Measurements from ENCODE around the gene OPCML.

The OPCML gene

GRCh38 chr11:132982772-132983640, 549.3 kb downstream of the OPCML start:
- no peaks in the 10 kb centered on the region for H3K27me3 ChIP-seq (ENCODE audit: control insufficient read depth in 1 of 2, insufficient read depth in 2 of 2, low read length in 2 of 2)
- H3K4me3 ChIP-seq (ENCODE audit: low read depth in 1 of 2, low read length in 2 of 2) = no peak overlapping the region
- no peaks in the 10 kb centered on the region for H3K4me1 ChIP-seq (ENCODE audit: control insufficient read depth in 1 of 2, insufficient read depth in 2 of 2, low read length in 2 of 2)
- H3K9ac ChIP-seq (ENCODE audit: low read depth in 1 of 2, low read length in 2 of 2) = no peak overlapping the region
- no peaks in the 10 kb centered on the region for H3K36me3 ChIP-seq (ENCODE audit: control insufficient read depth in 1 of 2, insufficient read depth in 2 of 2, low read length in 2 of 2)
- H3K27ac ChIP-seq (ENCODE audit: low read depth, low read length) = no peak overlapping the region
- no peaks in the 10 kb centered on the region for H3K9me3 ChIP-seq (ENCODE audit: control insufficient read depth in 1 of 2, low read length in 2 of 2)

GRCh38 chr11:132981131-132981956, 551.0 kb downstream of the OPCML start:
- no peaks in the 10 kb centered on the region for H3K9me3 ChIP-seq (ENCODE audit: control insufficient read depth in 1 of 2, low read length in 2 of 2)
- H3K27me3 ChIP-seq (ENCODE audit: control insufficient read depth in 1 of 2, insufficient read depth in 2 of 2, low read length in 2 of 2) = no peaks in the 10 kb centered on the region

GRCh38 chr11:132980670-132981069, 551.6 kb downstream of the OPCML start:
- Histone ChIP-seq H3K4me1 (ENCODE audit: control insufficient read depth in 1 of 2, insufficient read depth in 2 of 2, low read length in 2 of 2) (no peaks in the 10 kb centered on the region), H3K9me3 (ENCODE audit: control insufficient read depth in 1 of 2, low read length in 2 of 2) (no peaks in the 10 kb centered on the region), H3K27ac (ENCODE audit: low read depth, low read length) (no peak overlapping the region), H3K9ac (ENCODE audit: low read depth in 1 of 2, low read length in 2 of 2) (no peak overlapping the region), H3K4me3 (ENCODE audit: low read depth in 1 of 2, low read length in 2 of 2) (no peak overlapping the region), H3K36me3 (ENCODE audit: control insufficient read depth in 1 of 2, insufficient read depth in 2 of 2, low read length in 2 of 2) (no peaks in the 10 kb centered on the region), H3K27me3 (ENCODE audit: control insufficient read depth in 1 of 2, insufficient read depth in 2 of 2, low read length in 2 of 2) (no peaks in the 10 kb centered on the region)

More at GRCh38 chr11:132981131-132981956, 551.0 kb downstream of the OPCML start:
- no peak overlapping the region for H3K27ac ChIP-seq (ENCODE audit: low read depth, low read length)
- H3K4me3 ChIP-seq (ENCODE audit: low read depth in 1 of 2, low read length in 2 of 2) = no peak overlapping the region
- H3K9ac ChIP-seq (ENCODE audit: low read depth in 1 of 2, low read length in 2 of 2) = no peak overlapping the region
- no peaks in the 10 kb centered on the region for H3K4me1 ChIP-seq (ENCODE audit: control insufficient read depth in 1 of 2, insufficient read depth in 2 of 2, low read length in 2 of 2)
- no peaks in the 10 kb centered on the region for H3K36me3 ChIP-seq (ENCODE audit: control insufficient read depth in 1 of 2, insufficient read depth in 2 of 2, low read length in 2 of 2)

DNA sequence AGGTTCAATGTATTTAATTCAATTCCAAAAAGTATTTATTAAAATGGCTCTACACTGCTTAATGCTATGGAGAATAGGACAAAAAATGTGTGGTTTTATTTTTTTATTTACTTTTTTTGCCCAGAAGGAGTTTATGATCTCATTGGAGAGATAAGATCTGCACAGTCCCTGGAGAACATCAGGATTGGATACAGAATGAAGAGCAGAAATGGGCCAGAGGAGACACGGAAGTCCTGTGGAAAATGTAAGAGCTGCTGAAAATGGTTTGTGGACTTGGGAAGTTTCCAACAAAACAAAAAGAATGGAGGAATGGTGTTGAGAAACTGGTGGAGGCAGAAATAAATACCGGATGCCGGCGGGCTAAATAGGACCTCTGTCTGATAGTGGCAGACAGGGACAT, 554.6 kb downstream of the OPCML start:
- no peaks in the 10 kb centered on the region for H3K27me3 ChIP-seq (ENCODE audit: control insufficient read depth in 1 of 2, insufficient read depth in 2 of 2, low read length in 2 of 2)
- no peak overlapping the region for H3K4me3 ChIP-seq (ENCODE audit: low read depth in 1 of 2, low read length in 2 of 2)
- no peak overlapping the region for H3K9ac ChIP-seq (ENCODE audit: low read depth in 1 of 2, low read length in 2 of 2)
- no peaks in the 10 kb centered on the region for H3K36me3 ChIP-seq (ENCODE audit: control insufficient read depth in 1 of 2, insufficient read depth in 2 of 2, low read length in 2 of 2)
- H3K4me1 ChIP-seq (ENCODE audit: control insufficient read depth in 1 of 2, insufficient read depth in 2 of 2, low read length in 2 of 2) = no peaks in the 10 kb centered on the region
- no peaks in the 10 kb centered on the region for H3K9me3 ChIP-seq (ENCODE audit: control insufficient read depth in 1 of 2, low read length in 2 of 2)
- H3K27ac ChIP-seq (ENCODE audit: low read depth, low read length) = no peak overlapping the region

DNA sequence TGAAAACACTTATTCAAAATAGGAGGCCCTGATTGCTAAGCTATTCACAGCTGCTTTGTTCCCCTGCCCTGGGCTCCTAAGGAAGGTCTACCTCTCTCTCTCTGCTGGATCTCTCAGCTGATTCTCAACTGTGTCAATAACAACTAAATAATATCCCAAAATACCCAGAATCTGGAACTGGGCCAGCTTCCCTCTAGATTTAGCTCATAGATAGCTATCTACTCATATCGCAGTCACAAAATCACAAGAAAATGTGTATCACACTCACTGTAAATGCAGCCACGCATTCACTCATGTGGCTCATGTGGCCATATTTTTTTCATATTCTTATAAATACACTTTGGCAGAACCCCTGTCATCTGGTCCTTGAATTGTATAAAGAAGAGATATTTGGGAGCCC, 555.1 kb downstream of the OPCML start:
- Histone ChIP-seq H3K4me1 (ENCODE audit: control insufficient read depth in 1 of 2, insufficient read depth in 2 of 2, low read length in 2 of 2) (no peaks in the 10 kb centered on the region), H3K36me3 (ENCODE audit: control insufficient read depth in 1 of 2, insufficient read depth in 2 of 2, low read length in 2 of 2) (no peaks in the 10 kb centered on the region), H3K27ac (ENCODE audit: low read depth, low read length) (no peak overlapping the region), H3K9ac (ENCODE audit: low read depth in 1 of 2, low read length in 2 of 2) (no peak overlapping the region), H3K4me3 (ENCODE audit: low read depth in 1 of 2, low read length in 2 of 2) (no peak overlapping the region), H3K9me3 (ENCODE audit: control insufficient read depth in 1 of 2, low read length in 2 of 2) (no peaks in the 10 kb centered on the region), H3K27me3 (ENCODE audit: control insufficient read depth in 1 of 2, insufficient read depth in 2 of 2, low read length in 2 of 2) (no peaks in the 10 kb centered on the region)

GRCh38 chr11:132976115-132976514, 556.2 kb downstream of the OPCML start:
- Histone ChIP-seq H3K27ac (ENCODE audit: low read depth, low read length) (no peak overlapping the region), H3K4me3 (ENCODE audit: low read depth in 1 of 2, low read length in 2 of 2) (no peak overlapping the region), H3K36me3 (ENCODE audit: control insufficient read depth in 1 of 2, insufficient read depth in 2 of 2, low read length in 2 of 2) (no peaks in the 10 kb centered on the region), H3K4me1 (ENCODE audit: control insufficient read depth in 1 of 2, insufficient read depth in 2 of 2, low read length in 2 of 2) (no peaks in the 10 kb centered on the region), H3K27me3 (ENCODE audit: control insufficient read depth in 1 of 2, insufficient read depth in 2 of 2, low read length in 2 of 2) (no peaks in the 10 kb centered on the region), H3K9ac (ENCODE audit: low read depth in 1 of 2, low read length in 2 of 2) (no peak overlapping the region), H3K9me3 (ENCODE audit: control insufficient read depth in 1 of 2, low read length in 2 of 2) (no peaks in the 10 kb centered on the region)

- H3K9ac ChIP-seq (ENCODE audit: low read depth in 1 of 2, low read length in 2 of 2) = no peak overlapping the region
- H3K27ac ChIP-seq (ENCODE audit: low read depth, low read length) = no peak overlapping the region
- no peaks in the 10 kb centered on the region for H3K27me3 ChIP-seq (ENCODE audit: control insufficient read depth in 1 of 2, insufficient read depth in 2 of 2, low read length in 2 of 2)
- H3K36me3 ChIP-seq (ENCODE audit: control insufficient read depth in 1 of 2, insufficient read depth in 2 of 2, low read length in 2 of 2) = no peaks in the 10 kb centered on the region
- H3K4me1 ChIP-seq (ENCODE audit: control insufficient read depth in 1 of 2, insufficient read depth in 2 of 2, low read length in 2 of 2) = no peaks in the 10 kb centered on the region
- no peaks in the 10 kb centered on the region for H3K9me3 ChIP-seq (ENCODE audit: control insufficient read depth in 1 of 2, low read length in 2 of 2)
- H3K4me3 ChIP-seq (ENCODE audit: low read depth in 1 of 2, low read length in 2 of 2) = no peak overlapping the region
These were observed 558.6 kb downstream of the OPCML start for GRCh38 chr11:132973686-132974085.

GRCh38 chr11:132972565-132972964, 559.7 kb downstream of the OPCML start:
- Histone ChIP-seq H3K27me3 (ENCODE audit: control insufficient read depth in 1 of 2, insufficient read depth in 2 of 2, low read length in 2 of 2) (no peaks in the 10 kb centered on the region), H3K36me3 (ENCODE audit: control insufficient read depth in 1 of 2, insufficient read depth in 2 of 2, low read length in 2 of 2) (no peaks in the 10 kb centered on the region), H3K4me1 (ENCODE audit: control insufficient read depth in 1 of 2, insufficient read depth in 2 of 2, low read length in 2 of 2) (no peaks in the 10 kb centered on the region), H3K4me3 (ENCODE audit: low read depth in 1 of 2, low read length in 2 of 2) (no peak overlapping the region), H3K9me3 (ENCODE audit: control insufficient read depth in 1 of 2, low read length in 2 of 2) (no peaks in the 10 kb centered on the region), H3K27ac (ENCODE audit: low read depth, low read length) (no peak overlapping the region), H3K9ac (ENCODE audit: low read depth in 1 of 2, low read length in 2 of 2) (no peak overlapping the region)

- H3K4me3 ChIP-seq (ENCODE audit: low read depth in 1 of 2, low read length in 2 of 2) = no peak overlapping the region
- no peaks in the 10 kb centered on the region for H3K4me1 ChIP-seq (ENCODE audit: control insufficient read depth in 1 of 2, insufficient read depth in 2 of 2, low read length in 2 of 2)
- H3K27ac ChIP-seq (ENCODE audit: low read depth, low read length) = no peak overlapping the region
- no peaks in the 10 kb centered on the region for H3K36me3 ChIP-seq (ENCODE audit: control insufficient read depth in 1 of 2, insufficient read depth in 2 of 2, low read length in 2 of 2)
- no peaks in the 10 kb centered on the region for H3K9me3 ChIP-seq (ENCODE audit: control insufficient read depth in 1 of 2, low read length in 2 of 2)
- H3K27me3 ChIP-seq (ENCODE audit: control insufficient read depth in 1 of 2, insufficient read depth in 2 of 2, low read length in 2 of 2) = no peaks in the 10 kb centered on the region
- no peak overlapping the region for H3K9ac ChIP-seq (ENCODE audit: low read depth in 1 of 2, low read length in 2 of 2)
These were observed 561.0 kb downstream of the OPCML start for GRCh38 chr11:132971351-132971750.

DNA sequence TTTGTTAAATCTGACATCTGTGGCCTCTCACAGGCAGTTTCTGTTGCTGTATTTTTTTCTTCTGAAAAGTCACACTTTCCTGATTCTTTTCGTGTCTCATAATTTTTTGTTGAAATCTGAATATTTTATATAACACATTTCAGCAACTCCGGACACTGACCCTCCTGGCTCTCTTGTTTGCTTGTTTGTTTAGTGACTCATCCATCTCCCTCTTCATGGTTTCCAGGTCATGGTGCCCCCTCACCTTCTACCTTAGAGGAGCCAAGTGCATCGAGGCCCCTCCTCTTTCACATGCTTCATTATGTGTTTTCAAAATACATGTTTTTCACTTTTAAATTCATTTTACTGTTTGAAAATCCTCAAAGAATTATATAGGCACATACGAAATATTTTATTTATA, 562.4 kb downstream of the OPCML start:
- no peaks in the 10 kb centered on the region for H3K27me3 ChIP-seq (ENCODE audit: control insufficient read depth in 1 of 2, insufficient read depth in 2 of 2, low read length in 2 of 2)
- H3K4me1 ChIP-seq (ENCODE audit: control insufficient read depth in 1 of 2, insufficient read depth in 2 of 2, low read length in 2 of 2) = no peaks in the 10 kb centered on the region
- no peak overlapping the region for H3K4me3 ChIP-seq (ENCODE audit: low read depth in 1 of 2, low read length in 2 of 2)
- no peak overlapping the region for H3K9ac ChIP-seq (ENCODE audit: low read depth in 1 of 2, low read length in 2 of 2)
- H3K27ac ChIP-seq (ENCODE audit: low read depth, low read length) = no peak overlapping the region
- H3K36me3 ChIP-seq (ENCODE audit: control insufficient read depth in 1 of 2, insufficient read depth in 2 of 2, low read length in 2 of 2) = no peaks in the 10 kb centered on the region
- no peaks in the 10 kb centered on the region for H3K9me3 ChIP-seq (ENCODE audit: control insufficient read depth in 1 of 2, low read length in 2 of 2)
